Measurements from ENCODE around the gene ABLIM2. TPM values are rescaled to one million over a fixed set of nuclear protein-coding genes. Genes with fewer than 3 reads are reported as not detected.

ABLIM2 gene
- total RNA-seq, 4 donors from 2014 or later = 9.2 to 24.0 (median 12.3) TPM

DNA sequence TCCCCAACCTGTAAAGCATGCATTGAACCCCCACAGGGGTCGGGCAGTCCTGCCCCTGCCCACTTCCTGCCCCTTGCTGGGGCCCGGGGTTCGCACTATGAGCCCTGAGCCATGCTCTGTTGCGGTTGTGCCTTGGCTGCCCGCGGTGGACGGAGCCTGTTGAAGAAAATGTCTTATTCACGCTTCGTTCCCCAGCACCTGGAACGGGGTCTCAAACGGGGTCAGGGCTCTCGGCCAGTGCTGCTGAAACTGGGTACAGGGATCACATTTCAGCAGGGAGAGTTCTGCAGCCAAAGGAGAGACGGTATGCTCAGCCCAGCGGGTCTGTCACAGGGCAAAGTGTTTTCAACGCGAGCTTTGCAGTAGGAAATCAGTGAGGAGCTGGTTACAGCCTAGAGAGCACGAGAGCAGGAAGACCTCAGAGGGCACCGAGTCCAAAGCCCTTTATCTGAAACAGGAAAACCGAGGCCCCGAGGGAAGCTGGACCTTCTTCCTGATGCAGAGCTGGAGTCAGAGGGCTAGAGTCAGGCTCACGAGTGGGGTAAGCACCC is 172.6 kb downstream of the ABLIM2 start:
- intact Hi-C loops (cut with DNase I) = loop anchor here (5.0 kb wide), 1 partner anchor 184 kb away; no protein-coding TSS in a partner anchor
- no peaks in the 10 kb centered on the region for H3K36me3 ChIP-seq
- H3K4me1 ChIP-seq = peaks cover 12 to 14% of the 10 kb centered on the region in 2 donors
- H3K9me3 ChIP-seq = no peaks in the 10 kb centered on the region
- TF ChIP-seq, protein P1, sequence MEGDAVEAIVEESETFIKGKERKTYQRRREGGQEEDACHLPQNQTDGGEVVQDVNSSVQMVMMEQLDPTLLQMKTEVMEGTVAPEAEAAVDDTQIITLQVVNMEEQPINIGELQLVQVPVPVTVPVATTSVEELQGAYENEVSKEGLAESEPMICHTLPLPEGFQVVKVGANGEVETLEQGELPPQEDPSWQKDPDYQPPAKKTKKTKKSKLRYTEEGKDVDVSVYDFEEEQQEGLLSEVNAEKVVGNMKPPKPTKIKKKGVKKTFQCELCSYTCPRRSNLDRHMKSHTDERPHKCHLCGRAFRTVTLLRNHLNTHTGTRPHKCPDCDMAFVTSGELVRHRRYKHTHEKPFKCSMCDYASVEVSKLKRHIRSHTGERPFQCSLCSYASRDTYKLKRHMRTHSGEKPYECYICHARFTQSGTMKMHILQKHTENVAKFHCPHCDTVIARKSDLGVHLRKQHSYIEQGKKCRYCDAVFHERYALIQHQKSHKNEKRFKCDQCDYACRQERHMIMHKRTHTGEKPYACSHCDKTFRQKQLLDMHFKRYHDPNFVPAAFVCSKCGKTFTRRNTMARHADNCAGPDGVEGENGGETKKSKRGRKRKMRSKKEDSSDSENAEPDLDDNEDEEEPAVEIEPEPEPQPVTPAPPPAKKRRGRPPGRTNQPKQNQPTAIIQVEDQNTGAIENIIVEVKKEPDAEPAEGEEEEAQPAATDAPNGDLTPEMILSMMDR (IDR thresholded peaks at IDR 0.05) = no peak
- no peak for TF ChIP-seq POLR2A (IDR thresholded peaks at IDR 0.05)
- H3K27ac ChIP-seq = peak overlapping the region; percentile 19 to 64 (median 24)
- no peak overlapping the region for H3K4me3 ChIP-seq (replicated peaks in 1 of 3)
- H3K27me3 ChIP-seq = no peaks in the 10 kb centered on the region
- peak; percentile 56 to 73 for DNase-seq
- 14 to 20% methylated on average over 13 to 21 of the region's 21 CpGs for WGBS, 2 donors

DNA sequence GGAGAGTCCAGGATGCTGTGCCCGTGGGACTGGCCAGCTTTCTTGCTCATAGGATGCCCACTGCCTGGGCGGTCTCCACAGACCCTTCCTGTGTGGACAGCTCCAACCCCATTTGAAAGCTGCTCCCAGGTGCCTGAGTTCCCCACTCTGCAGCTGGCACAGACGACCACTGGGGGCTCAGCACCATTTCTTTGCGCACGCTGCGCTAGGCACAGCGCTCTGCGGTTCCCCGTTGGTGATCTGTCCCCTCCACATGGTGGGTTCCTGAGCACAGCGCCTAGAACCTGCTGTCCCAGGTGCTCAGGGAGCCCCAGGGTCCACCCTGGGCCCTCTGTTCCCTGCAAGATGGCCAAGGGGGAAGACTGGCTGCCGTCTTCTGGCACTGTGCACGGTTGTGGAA is 173.5 kb downstream of the ABLIM2 start:
- Histone ChIP-seq H3K4me1 (peaks cover 12 to 14% of the 10 kb centered on the region in 2 donors), H3K4me3 (replicated peaks in 1 of 3) (no peak overlapping the region), H3K27me3 (no peaks in the 10 kb centered on the region), H3K36me3 (no peaks in the 10 kb centered on the region), H3K27ac (no peak overlapping the region), H3K9me3 (no peaks in the 10 kb centered on the region)
- no peak for DNase-seq
- TF ChIP-seq POLR2A (IDR thresholded peaks at IDR 0.05) = no peak
- 86 to 97% methylated on average over 8 to 10 of the region's 12 CpGs for WGBS, 2 donors
- intact Hi-C loops (cut with DNase I) = loop anchor here (5.0 kb wide), 1 partner anchor 183 kb away; no protein-coding TSS in a partner anchor

DNA sequence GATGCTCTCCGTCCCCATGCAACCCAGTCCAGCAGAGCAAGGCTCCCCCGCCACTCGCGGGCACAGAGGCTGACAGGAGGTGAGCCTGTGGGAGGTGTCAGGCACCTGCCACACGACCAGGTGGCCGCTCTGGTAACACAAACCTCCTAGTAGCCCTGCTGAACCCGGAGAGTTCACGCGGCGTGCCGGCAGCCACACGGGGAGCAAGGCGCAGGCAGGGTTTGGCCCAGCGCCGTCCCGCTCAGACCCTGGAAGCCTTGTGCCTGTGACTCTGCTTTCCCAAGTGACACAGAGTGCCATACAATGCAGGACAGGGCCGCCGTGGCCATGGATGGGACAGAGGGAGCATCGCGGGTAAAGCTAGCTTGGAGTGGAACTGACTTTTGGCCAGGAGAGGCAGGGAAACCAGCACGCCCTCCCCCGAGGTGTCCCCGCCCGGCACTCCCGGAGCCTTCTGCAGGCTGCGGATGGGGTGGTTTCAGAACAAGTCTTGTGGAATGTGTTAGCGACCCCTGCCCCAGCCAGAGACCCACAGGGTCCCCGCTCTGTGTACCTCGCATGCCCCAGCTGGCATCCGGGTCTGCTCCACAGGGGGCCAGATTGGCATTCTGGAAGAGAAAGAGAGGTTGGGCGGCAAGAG is 174.2 kb downstream of the ABLIM2 start:
- DNase-seq = no peak
- intact Hi-C loops (cut with DNase I) = no loop called here
- Histone ChIP-seq H3K27me3 (no peaks in the 10 kb centered on the region), H3K36me3 (no peaks in the 10 kb centered on the region), H3K27ac (no peak overlapping the region), H3K4me1 (peaks cover 12 to 14% of the 10 kb centered on the region in 2 donors), H3K4me3 (replicated peaks in 1 of 3) (no peak overlapping the region), H3K9me3 (no peaks in the 10 kb centered on the region)
- TF ChIP-seq POLR2A (IDR thresholded peaks at IDR 0.05) = no peak
- TF ChIP-seq, protein P1 (IDR thresholded peaks at IDR 0.05) = no peak
- WGBS, 2 donors = 77 to 80% methylated on average over 12 to 22 of the region's 31 CpGs

DNA sequence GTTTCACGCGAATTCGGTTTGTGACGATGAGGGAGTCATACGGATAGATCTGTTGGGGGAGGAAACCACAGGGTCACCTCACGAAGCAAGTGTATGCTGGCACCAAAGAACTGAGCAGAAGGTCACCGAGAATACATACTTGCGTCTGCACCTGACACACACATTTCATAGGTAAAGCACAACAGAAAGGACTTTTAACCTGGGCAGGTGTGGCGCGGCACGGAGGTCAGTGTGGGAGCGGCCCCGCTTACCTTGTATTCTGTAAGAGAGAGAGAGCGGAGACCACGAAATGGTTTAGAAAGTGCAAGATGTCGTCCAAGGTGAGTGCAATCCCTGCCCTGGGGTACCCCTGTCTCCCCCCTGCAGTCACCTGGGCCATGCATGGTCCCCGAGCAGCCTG is 175.3 kb downstream of the ABLIM2 start:
- intact Hi-C loops (cut with DNase I) = no loop called here
- H3K4me1 ChIP-seq = peaks cover 14 to 18% of the 10 kb centered on the region in 2 donors
- H3K4me3 ChIP-seq (replicated peaks in 1 of 3) = no peak overlapping the region
- H3K27ac ChIP-seq = no peak overlapping the region
- no peaks in the 10 kb centered on the region for H3K36me3 ChIP-seq
- no peaks in the 10 kb centered on the region for H3K27me3 ChIP-seq
- no peak for DNase-seq
- WGBS, 2 donors = 97 to 98% methylated on average over 17 of the region's 17 CpGs
- no peaks in the 10 kb centered on the region for H3K9me3 ChIP-seq
- TF ChIP-seq, protein P1 (IDR thresholded peaks at IDR 0.05) = no peak
- no peak for TF ChIP-seq POLR2A (IDR thresholded peaks at IDR 0.05)

DNA sequence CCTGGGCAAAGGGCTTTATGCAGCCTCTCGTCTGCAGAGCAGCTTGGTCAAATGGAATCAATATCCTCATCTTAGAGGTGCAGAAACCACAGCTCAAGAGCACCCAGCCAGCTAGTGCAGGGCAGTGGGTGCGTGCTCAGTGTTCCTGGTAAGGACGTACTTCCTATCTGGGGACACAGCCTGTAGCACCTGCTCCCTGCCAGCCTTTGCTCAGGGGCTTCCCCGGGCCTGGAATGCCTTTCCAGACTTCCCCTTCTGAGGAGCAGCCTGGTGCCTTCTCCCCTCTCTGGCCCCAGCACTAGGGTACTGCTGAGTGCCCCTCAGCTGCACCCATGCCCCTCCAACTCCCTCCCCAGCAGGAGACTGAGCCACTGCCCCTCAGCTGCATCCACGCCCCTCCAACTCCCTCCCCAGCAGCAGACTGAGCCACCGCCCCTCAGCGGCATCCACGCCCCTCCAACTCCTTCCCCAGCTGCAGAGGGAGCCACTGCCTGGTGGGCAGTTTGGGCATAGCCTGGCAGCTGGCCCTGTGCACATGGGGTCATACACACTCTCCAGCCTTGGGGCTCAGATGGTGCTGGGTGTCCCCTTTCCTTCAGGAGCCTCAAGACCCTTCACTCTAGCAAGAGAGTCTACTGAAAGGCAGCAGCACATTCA is 176.7 kb downstream of the ABLIM2 start:
- peaks cover 11 to 24% of the 10 kb centered on the region in 2 donors for H3K4me1 ChIP-seq
- no peak for DNase-seq
- H3K27ac ChIP-seq = no peak overlapping the region
- no peaks in the 10 kb centered on the region for H3K27me3 ChIP-seq
- H3K36me3 ChIP-seq = no peaks in the 10 kb centered on the region
- WGBS, 2 donors = 90 to 100% methylated on average over 2 to 7 of the region's 8 CpGs
- TF ChIP-seq, protein P1 (IDR thresholded peaks at IDR 0.05) = no peak
- TF ChIP-seq POLR2A (IDR thresholded peaks at IDR 0.05) = no peak
- H3K4me3 ChIP-seq (replicated peaks in 1 of 3) = no peak overlapping the region
- no peaks in the 10 kb centered on the region for H3K9me3 ChIP-seq
- intact Hi-C loops (cut with DNase I) = no loop called here
